OCI-LY3 (cell line): ENCODE data around the gene SAPCD2.

Source experiments
- H2AFZ ChIP-seq: fragments of 200-600, 300-600 bp; shearing (Covaris generic); 2 replicates; pipeline ENCODE4 v1.6.0; 2014; ENCODE audit warnings: antibody characterized with exemption, low read depth, low read length
- H3K27ac ChIP-seq: fragments of 200-600, 300-600 bp; sonication (generic); 2 replicates; pipeline ENCODE4 v1.5.1; 2014; ENCODE audit warnings: mild to moderate bottlenecking, low read length, moderate library complexity, mixed read lengths
- H3K27me3 ChIP-seq: fragments of 200-600, 300-600 bp; sonication (generic); 2 replicates; pipeline ENCODE4 v1.6.1; 2014; ENCODE audit warnings: low read depth, low read length, mixed read lengths
- H3K36me3 ChIP-seq: fragments of 200-600, 300-600 bp; sonication (generic); replicated peaks from 2 replicates; pipeline ENCODE3; 2014; ENCODE audit warnings: low read depth, low read length, mixed read lengths
- H3K4me1 ChIP-seq: fragments of 300-600, 200-600 bp; sonication (generic); 2 replicates; pipeline ENCODE4 v1.6.1; 2014; ENCODE audit warnings: low read length, mixed read lengths
- H3K4me2 ChIP-seq: fragments of 200-600, 300-600 bp; sonication (generic); 2 replicates; pipeline ENCODE4 v1.6.1; 2014; ENCODE audit warnings: low read length, mixed read lengths
- H3K4me3 ChIP-seq: fragments of 300-600, 200-600 bp; sonication (generic); 2 replicates; pipeline ENCODE4 v1.5.1; 2014; ENCODE audit warnings: antibody characterized with exemption, mild to moderate bottlenecking, low read length, moderate library complexity
- H3K79me2 ChIP-seq: fragments of 300-600, 200-600 bp; shearing (Covaris generic); 2 replicates; pipeline ENCODE4 v1.6.1; 2014; ENCODE audit warnings: mild to moderate bottlenecking, low read length, mixed read lengths
- H3K9ac ChIP-seq: fragments of 300-600, 200-600 bp; shearing (Covaris generic); 2 replicates; pipeline ENCODE4 v1.6.0; 2014; ENCODE audit warnings: mild to moderate bottlenecking, low read length, moderate library complexity
- H3K9me3 ChIP-seq: fragments of 200-600, 300-600 bp; shearing (Covaris generic); 2 replicates; pipeline ENCODE4 v1.6.1; 2014; ENCODE audit warnings: low read length, mixed read lengths; ENCODE audit not compliant: insufficient read depth
- H4K20me1 ChIP-seq: fragments of 200-600, 300-600 bp; sonication (generic); 2 replicates; pipeline ENCODE4 v1.6.1; 2016; ENCODE audit warnings: low read length, mixed read lengths; ENCODE audit not compliant: insufficient read depth
- CTCF ChIP-seq: fragments of 200-600, 300-600 bp; sonication (generic); IDR thresholded peaks from 2 replicates; pipeline ENCODE4 v1.5.1; 2014; ENCODE audit warnings: antibody characterized with exemption, low read length, low read depth
- EZH2phosphoT487 ChIP-seq: fragments of 200-600 bp; shearing (Covaris generic); IDR thresholded peaks from 2 replicates; pipeline ENCODE4 v1.6.1; 2018; ENCODE audit warnings: antibody characterized with exemption, mixed run types, low read depth

The SAPCD2 gene

GRCh38 chr9:137040568-137040967 is 29.8 kb downstream of the SAPCD2 start:
- H3K9ac ChIP-seq = no peak overlapping the region
- no peak overlapping the region for H3K4me3 ChIP-seq
- no peak overlapping the region for H2AFZ ChIP-seq
- no peaks in the 10 kb centered on the region for H3K9me3 ChIP-seq
- H4K20me1 ChIP-seq = no peaks in the 10 kb centered on the region
- TF ChIP-seq CTCF = no peak
- no peak for TF ChIP-seq EZH2phosphoT487
- H3K36me3 ChIP-seq = no peaks in the 10 kb centered on the region
- H3K79me2 ChIP-seq = no peaks in the 10 kb centered on the region
- H3K4me2 ChIP-seq = no peak overlapping the region
- H3K27ac ChIP-seq = no peak overlapping the region
- H3K4me1 ChIP-seq = peaks cover 2% of the 10 kb centered on the region
- H3K27me3 ChIP-seq = peaks cover 24% of the 10 kb centered on the region

- Histone ChIP-seq H3K27ac (no peak overlapping the region), H3K9ac (no peak overlapping the region), H3K27me3 (peaks cover 20% of the 10 kb centered on the region), H3K4me3 (no peak overlapping the region), H3K4me2 (no peak overlapping the region), H3K9me3 (no peaks in the 10 kb centered on the region), H4K20me1 (no peaks in the 10 kb centered on the region), H3K4me1 (peaks cover 9% of the 10 kb centered on the region), H2AFZ (no peak overlapping the region), H3K79me2 (no peaks in the 10 kb centered on the region), H3K36me3 (no peaks in the 10 kb centered on the region)
- no peak for TF ChIP-seq EZH2phosphoT487
- TF ChIP-seq CTCF = no peak
Observed at GRCh38 chr9:137039611-137040366, 30.6 kb downstream of the SAPCD2 start.

GRCh38 chr9:137038916-137039315 is 31.4 kb downstream of the SAPCD2 start:
- Histone ChIP-seq H3K4me2 (no peak overlapping the region), H3K4me1 (peaks cover 15% of the 10 kb centered on the region), H2AFZ (no peak overlapping the region), H3K27me3 (peaks cover 11% of the 10 kb centered on the region), H3K9me3 (no peaks in the 10 kb centered on the region), H3K79me2 (no peaks in the 10 kb centered on the region), H3K27ac (no peak overlapping the region), H4K20me1 (no peaks in the 10 kb centered on the region), H3K9ac (no peak overlapping the region), H3K36me3 (no peaks in the 10 kb centered on the region), H3K4me3 (no peak overlapping the region)
- TF ChIP-seq EZH2phosphoT487 (no peak), CTCF (no peak)

GRCh38 chr9:137037483-137037882 is 32.9 kb downstream of the SAPCD2 start:
- H3K9ac ChIP-seq = no peak overlapping the region
- H3K27ac ChIP-seq = no peak overlapping the region
- TF ChIP-seq CTCF (no peak), EZH2phosphoT487 (no peak)
- H3K79me2 ChIP-seq = no peaks in the 10 kb centered on the region
- no peaks in the 10 kb centered on the region for H3K9me3 ChIP-seq
- H4K20me1 ChIP-seq = no peaks in the 10 kb centered on the region
- H3K4me1 ChIP-seq = peaks cover 22% of the 10 kb centered on the region
- H3K27me3 ChIP-seq = 0 out of 2 replicates have a peak, but pooled peaks cover 9% of the 10 kb centered on the region
- no peak overlapping the region for H2AFZ ChIP-seq
- H3K36me3 ChIP-seq = no peaks in the 10 kb centered on the region
- H3K4me3 ChIP-seq = no peak overlapping the region
- H3K4me2 ChIP-seq = no peak overlapping the region
